MG63 (cell line): ENCODE measurements around the gene RBM28. TPM values are rescaled to one million over a fixed set of nuclear protein-coding genes. Genes with fewer than 3 reads are reported as not detected.

Experiments used
- DNase-seq: peaks from one replicate; pipeline ENCODE4 v3.0.0-alpha.2; 2020
- H3K27me3 ChIP-seq: fragments of 250-450 bp; sonication (Bioruptor Pico); 2 replicates; pipeline ENCODE4 v1.5.1; 2020; ENCODE audit warnings: mild to moderate bottlenecking, moderate library complexity
- H3K36me3 ChIP-seq: fragments of 250-450 bp; sonication (Bioruptor Pico); 2 replicates; pipeline ENCODE4 v1.5.1; 2020; ENCODE audit warnings: mild to moderate bottlenecking, moderate library complexity
- H3K4me3 ChIP-seq: fragments of 250-450 bp; sonication (Bioruptor Pico); 2 replicates; pipeline ENCODE4 v1.5.1; 2020; ENCODE audit warnings: mild to moderate bottlenecking, moderate library complexity
- H3K9me3 ChIP-seq: fragments of 250-450 bp; sonication (Bioruptor Pico); 2 replicates; pipeline ENCODE4 v1.5.1; 2020; ENCODE audit warnings: mild to moderate bottlenecking, moderate library complexity
- total RNA-seq: library from RNA; depleted of rRNA; stranded (reverse); fragments of >200 nt; shearing (Covaris generic); gene quantifications from 2 replicates; pipeline ENCODE4 v1.2.3, GENCODE V29; 2014; ENCODE audit warnings: low replicate concordance; rRNA removed

Gene RBM28, protein sequence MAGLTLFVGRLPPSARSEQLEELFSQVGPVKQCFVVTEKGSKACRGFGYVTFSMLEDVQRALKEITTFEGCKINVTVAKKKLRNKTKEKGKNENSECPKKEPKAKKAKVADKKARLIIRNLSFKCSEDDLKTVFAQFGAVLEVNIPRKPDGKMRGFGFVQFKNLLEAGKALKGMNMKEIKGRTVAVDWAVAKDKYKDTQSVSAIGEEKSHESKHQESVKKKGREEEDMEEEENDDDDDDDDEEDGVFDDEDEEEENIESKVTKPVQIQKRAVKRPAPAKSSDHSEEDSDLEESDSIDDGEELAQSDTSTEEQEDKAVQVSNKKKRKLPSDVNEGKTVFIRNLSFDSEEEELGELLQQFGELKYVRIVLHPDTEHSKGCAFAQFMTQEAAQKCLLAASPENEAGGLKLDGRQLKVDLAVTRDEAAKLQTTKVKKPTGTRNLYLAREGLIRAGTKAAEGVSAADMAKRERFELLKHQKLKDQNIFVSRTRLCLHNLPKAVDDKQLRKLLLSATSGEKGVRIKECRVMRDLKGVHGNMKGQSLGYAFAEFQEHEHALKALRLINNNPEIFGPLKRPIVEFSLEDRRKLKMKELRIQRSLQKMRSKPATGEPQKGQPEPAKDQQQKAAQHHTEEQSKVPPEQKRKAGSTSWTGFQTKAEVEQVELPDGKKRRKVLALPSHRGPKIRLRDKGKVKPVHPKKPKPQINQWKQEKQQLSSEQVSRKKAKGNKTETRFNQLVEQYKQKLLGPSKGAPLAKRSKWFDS
- 10.0 and 13.2 TPM in 2 replicates for total RNA-seq

DNA sequence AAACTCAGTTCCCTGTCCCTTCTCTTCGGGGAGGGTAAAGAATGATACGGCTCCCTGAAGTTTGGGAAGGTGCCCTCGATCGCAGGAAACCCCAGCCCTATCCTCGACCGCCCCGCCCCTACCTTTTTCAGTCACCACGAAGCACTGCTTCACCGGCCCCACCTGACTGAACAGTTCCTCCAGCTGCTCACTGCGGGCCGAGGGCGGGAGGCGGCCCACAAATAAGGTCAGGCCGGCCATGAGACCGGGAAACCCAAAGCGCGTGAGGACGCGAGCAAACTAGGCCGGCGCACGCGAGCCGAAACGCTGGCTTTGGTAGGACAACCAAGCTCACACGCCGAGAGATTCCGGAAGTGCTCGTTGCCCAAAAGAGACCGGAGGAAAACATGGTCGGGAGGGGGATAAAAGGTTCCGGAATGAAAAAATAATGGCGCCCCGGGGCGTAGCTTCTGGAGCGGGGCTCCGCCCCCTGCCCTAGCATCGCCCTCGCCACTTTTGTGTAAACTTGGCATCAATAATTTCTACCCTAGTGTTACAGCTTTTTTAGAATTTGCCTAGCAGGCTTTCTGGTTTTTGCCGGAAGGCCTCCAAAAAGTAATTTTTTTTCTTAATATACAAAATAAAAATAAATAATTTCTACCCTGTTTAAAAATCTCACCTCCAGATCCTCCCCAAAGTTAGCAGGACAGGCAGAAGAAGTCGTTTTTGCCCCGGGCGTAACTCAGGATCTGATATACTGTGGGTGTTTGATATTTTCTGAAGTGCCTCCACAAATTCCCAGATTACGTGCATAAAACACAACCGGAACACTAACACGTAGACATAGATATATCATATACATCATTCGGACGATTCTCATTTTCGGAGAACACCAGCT, at the start of gene RBM28:
TSS of gene RBM28 (minus strand) at position 355 of the 877 bp plus-strand sequence. CDS start at position 240, 115 bp downstream.
- Histone ChIP-seq H3K9me3 (no peaks in the 10 kb centered on the region), H3K27me3 (no peaks in the 10 kb centered on the region), H3K36me3 (peaks cover 3% of the 10 kb centered on the region), H3K4me3 (peak within 1 kb of the TSS; percentile 73)
- peak; percentile 82 for DNase-seq

DNA sequence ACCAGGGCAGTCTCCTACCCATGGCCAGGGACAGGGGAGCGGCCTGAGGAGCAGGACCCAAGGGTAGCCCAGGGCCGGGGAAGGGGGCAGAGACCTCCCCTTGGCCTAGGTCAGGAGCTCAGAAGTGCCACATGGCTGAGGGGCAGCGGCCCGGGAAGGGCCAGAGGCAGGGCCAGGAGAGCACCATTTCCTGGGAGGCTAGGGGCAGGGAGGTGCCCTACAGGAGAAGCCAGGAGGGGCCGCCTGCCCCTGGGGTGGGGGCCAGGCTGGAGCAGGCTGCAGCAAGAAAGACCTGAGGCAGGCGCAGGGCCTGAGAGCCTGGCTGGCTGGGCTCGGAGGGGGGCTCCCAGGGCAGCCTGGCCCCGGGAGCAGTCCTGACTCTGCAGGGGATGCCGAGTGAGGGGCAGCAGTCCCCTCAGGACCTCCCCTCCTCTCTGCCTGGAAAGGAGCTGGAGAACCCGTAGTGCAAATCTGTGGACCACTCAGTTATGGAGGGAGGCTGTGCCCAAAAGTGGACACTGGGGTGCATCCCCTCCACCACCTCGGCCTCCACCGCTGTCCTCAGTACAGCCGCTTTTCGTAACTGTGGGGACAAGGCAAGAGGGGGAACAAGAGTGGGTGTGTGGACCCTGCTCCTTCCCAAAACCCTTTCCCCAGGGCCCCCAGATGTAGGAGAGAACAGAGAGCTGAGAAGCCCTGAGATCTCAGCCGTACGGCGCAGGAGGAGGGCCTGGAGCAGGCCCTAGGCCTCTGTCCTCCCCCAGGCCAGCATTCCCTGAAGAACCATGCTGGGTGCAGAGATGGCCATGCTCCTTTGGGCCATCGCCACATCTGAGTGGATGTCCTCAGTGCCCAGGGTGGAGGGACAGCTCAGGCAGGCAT, 49.0 kb upstream of the RBM28 start:
- no peaks in the 10 kb centered on the region for H3K9me3 ChIP-seq
- no peak for DNase-seq
- no peaks in the 10 kb centered on the region; the same call in 1 of the 2 replicates for H3K27me3 ChIP-seq
- no peak overlapping the region for H3K4me3 ChIP-seq
- peaks cover 1% of the 10 kb centered on the region for H3K36me3 ChIP-seq

DNA sequence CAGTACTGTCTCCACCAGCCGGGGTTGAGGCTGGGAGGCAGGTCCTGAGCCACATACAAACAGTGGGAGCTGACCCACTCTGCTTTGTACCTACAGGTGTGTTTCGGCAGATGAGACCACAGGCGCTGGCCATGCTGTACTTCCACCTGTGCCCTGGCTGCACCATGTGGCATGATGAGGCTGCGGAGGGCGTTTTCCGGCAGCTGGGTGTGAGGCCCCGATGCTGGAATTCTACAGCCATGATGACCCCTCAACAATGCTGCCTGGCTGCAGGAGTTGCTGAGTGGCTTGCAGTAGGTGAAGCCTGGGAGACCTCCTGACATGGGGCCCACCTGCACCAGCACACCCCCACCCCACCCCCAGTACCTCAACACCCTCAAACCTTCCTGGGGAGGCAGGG, 48.1 kb upstream of the RBM28 start:
- Histone ChIP-seq H3K4me3 (no peak overlapping the region), H3K27me3 (no peaks in the 10 kb centered on the region; the same call in 1 of the 2 replicates), H3K36me3 (no peaks in the 10 kb centered on the region; the same call in 1 of the 2 replicates), H3K9me3 (no peaks in the 10 kb centered on the region)
- no peak for DNase-seq

DNA sequence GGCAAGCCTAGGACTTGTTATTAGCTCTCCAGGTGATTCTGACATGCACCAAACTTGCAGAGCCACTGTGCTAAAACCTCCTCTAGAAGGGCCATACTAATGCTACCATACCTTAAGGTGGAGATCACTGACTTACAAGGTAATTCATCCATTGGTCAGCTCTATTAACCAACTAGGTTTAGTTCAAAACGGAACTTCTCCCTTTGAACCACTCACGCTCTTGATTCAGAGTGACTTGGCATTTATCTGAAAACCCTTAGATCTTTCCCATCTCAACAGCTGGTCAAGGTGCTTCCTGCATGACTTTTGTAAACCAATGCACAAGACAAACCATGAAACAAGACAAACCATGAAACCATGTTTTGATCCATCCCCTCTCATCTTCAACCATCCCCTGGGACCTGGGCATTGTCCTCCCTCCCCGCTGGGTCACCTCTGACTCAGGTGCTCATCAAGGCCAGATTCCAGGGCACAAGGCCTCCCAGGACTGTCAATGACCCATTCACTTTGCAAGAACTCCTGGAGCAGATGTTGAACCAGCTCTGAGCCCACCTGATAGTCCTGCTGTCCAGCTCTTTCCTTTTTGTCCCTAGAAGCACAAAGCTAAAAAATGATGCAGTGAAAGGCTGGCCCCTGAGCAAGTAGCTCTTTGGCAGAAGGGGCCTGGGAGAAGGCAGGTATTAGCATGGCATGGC, 47.3 kb upstream of the RBM28 start:
- Histone ChIP-seq H3K4me3 (no peak overlapping the region), H3K27me3 (no peaks in the 10 kb centered on the region; the same call in 1 of the 2 replicates), H3K36me3 (no peaks in the 10 kb centered on the region), H3K9me3 (no peaks in the 10 kb centered on the region)
- no peak for DNase-seq

DNA sequence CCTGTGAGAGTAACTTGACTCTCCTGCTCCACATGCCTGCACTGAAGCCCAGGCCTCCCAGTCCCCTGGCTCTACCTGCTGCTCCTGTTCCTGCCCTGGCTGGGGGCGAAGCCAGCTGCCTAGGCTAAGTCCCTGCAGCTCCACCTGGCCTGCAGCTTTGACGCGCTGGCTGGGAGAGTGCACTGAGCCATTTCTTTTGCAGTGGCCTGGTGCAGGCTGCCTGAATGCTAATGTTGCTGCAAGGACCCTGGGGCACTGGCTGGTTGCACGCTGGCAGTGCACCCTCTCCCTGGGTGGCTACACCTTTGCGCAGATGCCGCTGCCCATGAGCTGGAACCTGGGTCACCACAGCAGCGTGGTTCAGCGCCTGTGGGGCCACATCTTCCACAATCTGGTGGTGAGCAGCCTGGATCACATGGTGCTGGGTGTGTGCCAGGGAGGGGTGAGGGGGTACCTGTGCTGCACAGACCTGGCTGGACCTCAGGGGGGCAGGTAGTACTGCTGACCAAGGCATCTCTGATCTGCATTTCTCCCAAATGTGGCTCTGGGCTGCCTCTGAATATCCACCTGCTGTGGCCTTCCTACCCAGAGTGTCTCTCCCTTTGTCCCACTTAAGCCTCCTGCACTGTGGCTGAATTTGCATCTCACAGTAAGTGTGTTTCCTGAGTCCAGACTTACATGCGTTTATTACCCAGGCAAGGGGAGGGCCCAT, 46.1 kb upstream of the RBM28 start:
- no peaks in the 10 kb centered on the region; the same call in 1 of the 2 replicates for H3K27me3 ChIP-seq
- H3K4me3 ChIP-seq = no peak overlapping the region
- DNase-seq = no peak
- no peaks in the 10 kb centered on the region for H3K9me3 ChIP-seq
- no peaks in the 10 kb centered on the region for H3K36me3 ChIP-seq

DNA sequence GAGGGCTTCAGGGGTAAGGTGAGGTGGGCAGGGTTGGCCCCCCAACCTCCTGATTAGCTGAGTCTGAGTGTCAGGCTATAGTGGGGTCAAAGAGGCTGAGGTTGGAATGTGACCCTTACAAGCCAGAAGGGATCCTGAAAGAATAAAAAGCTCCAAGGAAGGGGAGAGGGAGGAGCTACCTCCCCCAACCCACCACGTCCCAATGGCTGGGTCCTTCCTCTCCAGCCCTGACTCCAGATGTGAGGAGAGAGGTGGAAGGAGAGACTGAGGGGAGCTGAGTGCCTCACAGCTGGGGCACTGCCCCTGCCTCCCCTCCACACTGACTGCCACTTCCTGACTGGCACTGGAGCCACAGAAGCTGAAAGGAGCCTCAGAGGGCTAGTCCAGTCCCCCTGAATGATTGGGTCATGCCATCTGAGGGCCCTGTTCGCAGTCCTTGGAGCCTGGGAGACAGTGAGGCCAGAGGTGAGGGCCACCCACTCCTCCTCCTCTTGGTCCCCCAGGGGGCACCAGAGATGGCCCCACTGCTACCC, 45.4 kb upstream of the RBM28 start:
- no peak overlapping the region for H3K4me3 ChIP-seq
- no peaks in the 10 kb centered on the region for H3K36me3 ChIP-seq
- DNase-seq = no peak
- no peaks in the 10 kb centered on the region; the same call in 1 of the 2 replicates for H3K27me3 ChIP-seq
- no peaks in the 10 kb centered on the region for H3K9me3 ChIP-seq

DNA sequence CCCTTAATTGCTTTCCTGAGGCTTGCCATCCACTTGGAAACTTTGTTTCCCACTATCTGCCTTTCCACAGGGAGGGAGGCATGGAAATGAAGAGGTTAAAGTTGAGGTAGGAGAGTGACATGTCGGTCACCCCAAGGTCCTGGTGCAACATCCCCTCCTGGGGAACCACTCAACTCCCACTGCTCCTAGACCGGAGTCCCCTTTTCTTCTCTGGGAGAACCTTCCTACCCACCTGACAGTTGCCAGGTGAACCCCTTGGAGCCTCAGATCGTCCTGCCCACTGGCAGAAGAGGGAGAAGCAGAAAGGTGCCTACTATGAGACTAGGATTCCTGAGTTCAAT, 44.4 kb upstream of the RBM28 start:
- Histone ChIP-seq H3K9me3 (no peaks in the 10 kb centered on the region), H3K36me3 (no peaks in the 10 kb centered on the region), H3K27me3 (no peaks in the 10 kb centered on the region; the same call in 1 of the 2 replicates), H3K4me3 (no peak overlapping the region)
- DNase-seq = no peak

DNA sequence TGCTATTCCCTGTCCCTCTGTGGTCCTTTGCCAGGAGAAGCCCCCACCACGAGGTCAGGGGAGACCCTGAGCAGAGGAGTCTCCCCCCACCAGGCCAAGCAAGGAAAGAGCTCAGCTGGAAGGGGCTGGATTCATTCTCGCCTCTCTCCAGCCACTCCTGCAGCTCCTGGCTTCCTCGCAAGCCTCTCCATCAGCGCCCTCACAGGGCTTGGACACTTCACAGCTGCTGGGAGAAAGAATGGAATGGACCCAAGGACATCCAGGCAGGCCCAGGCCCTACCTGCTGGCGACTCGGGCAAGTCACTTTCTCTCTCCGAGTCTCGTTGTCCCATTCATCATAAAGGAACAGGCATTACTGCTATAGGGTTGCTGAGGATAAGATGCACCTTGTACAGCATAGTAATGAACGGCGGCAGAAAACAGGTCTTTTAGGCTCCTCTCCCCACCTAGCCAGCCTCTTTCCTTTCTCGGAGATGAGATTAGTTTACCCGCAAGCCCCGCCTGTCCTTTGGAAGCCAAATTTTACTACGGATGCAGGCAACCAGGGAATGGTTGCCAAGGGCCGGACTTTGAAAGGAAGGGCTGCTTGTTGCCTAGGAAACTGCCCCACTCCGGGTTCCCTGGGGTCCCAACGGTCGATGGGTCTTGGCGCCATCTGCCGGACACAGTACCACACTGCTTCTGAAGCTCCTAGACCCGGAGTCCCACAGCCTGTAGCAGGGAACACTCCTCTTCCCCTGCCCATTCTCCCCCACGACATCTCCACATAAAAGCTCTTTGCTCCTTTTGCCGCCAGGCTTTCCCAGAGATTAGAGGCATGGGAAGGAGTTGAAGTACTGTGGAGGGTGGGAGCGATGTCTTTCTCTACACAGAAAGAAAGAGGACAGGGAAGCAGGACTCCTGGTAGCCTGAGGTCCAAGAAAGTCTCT, 43.8 kb upstream of the RBM28 start:
- no peaks in the 10 kb centered on the region for H3K36me3 ChIP-seq
- H3K9me3 ChIP-seq = no peaks in the 10 kb centered on the region
- no peaks in the 10 kb centered on the region; the same call in 1 of the 2 replicates for H3K27me3 ChIP-seq
- no peak overlapping the region for H3K4me3 ChIP-seq
- peak; percentile 55 for DNase-seq

DNA sequence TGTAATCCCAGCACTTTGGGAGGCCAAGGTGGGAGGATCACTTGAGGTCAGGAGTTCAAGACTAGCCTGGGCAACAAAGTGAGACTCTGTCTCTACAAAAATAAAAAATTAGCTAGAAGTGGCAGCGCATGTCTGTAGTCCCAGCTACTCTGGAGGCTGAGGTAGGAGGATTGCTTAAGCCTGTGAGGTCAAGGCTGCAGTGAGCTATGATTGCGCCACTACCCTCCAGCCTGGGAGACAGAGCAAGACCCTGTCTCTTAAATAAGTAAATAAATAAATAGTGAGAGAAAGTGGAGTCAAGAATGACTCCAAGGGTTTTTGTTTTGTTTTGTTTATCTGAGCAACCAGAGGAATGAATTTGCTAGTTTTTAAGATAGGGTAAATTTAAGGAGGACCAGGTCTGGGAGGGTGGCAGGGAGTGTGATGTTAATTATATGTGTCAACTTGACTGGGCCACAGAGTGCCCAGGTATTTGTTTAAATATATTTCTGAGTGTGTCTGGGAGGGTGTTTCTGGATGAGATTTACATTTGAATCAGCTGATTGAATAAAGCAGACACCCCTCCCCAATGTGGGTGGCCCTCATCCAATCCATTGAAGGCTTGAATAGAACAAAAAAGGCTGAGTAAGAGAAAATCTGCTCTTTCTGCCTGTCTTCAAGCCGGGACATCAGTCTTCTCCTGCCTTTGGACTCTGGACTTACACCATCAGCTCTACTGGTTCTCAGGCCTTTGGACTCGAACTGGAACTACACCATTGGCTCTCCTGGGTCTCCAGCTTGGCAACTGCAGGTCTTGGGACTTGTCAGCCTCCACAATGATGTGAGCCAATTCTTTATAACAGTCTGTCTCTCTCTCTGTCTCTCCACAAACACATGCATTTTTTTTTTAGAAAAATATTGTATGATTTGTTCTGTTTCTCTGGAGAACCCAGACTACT, 42.5 kb upstream of the RBM28 start:
- Histone ChIP-seq H3K27me3 (no peaks in the 10 kb centered on the region; the same call in 1 of the 2 replicates), H3K36me3 (no peaks in the 10 kb centered on the region), H3K4me3 (no peak overlapping the region), H3K9me3 (no peaks in the 10 kb centered on the region)
- DNase-seq = no peak

DNA sequence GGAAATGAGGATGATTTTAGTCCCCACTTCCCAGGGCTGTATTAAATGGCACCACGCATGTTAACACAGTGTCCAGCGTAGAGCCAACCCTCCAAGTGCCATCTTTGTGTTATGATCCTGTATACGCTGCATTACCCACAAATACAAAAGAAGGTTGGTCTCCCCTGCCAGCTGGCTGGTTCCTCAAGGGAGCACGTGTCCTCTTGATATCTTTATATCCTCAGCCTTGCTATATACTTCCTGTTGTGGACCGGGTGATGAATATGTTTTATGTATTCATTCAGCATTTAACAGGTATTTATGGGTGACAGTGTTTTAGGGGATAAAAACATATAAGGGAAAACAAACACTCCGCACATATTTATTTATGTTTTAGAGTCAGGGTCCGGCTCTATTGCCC, 41.0 kb upstream of the RBM28 start:
- Histone ChIP-seq H3K9me3 (no peaks in the 10 kb centered on the region), H3K27me3 (no peaks in the 10 kb centered on the region; the same call in 1 of the 2 replicates), H3K36me3 (no peaks in the 10 kb centered on the region), H3K4me3 (no peak overlapping the region)
- no peak for DNase-seq

DNA sequence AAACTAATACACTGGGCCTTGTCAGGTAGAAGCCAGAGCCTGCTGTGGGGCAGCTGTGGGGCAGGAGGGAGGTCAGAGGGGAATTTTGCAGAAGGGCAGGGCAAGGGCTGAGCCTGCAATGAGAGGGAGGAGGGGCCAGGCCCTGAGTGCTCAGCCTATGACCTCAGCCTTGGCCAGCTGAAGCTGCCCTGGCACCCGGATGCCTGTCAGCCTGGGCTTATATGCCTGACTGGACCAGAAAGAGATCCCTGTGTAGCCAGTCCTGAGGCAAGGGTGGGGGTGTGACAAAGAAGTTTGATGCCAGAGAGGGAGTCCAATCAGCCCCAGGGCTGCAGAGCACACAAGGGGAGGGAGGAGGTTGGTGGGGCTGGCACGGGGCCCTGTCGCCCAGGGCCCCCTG, 40.1 kb upstream of the RBM28 start:
- H3K36me3 ChIP-seq = no peaks in the 10 kb centered on the region
- no peaks in the 10 kb centered on the region; the same call in 1 of the 2 replicates for H3K27me3 ChIP-seq
- no peaks in the 10 kb centered on the region for H3K9me3 ChIP-seq
- peak; percentile 86 for DNase-seq
- no peak overlapping the region for H3K4me3 ChIP-seq

DNA sequence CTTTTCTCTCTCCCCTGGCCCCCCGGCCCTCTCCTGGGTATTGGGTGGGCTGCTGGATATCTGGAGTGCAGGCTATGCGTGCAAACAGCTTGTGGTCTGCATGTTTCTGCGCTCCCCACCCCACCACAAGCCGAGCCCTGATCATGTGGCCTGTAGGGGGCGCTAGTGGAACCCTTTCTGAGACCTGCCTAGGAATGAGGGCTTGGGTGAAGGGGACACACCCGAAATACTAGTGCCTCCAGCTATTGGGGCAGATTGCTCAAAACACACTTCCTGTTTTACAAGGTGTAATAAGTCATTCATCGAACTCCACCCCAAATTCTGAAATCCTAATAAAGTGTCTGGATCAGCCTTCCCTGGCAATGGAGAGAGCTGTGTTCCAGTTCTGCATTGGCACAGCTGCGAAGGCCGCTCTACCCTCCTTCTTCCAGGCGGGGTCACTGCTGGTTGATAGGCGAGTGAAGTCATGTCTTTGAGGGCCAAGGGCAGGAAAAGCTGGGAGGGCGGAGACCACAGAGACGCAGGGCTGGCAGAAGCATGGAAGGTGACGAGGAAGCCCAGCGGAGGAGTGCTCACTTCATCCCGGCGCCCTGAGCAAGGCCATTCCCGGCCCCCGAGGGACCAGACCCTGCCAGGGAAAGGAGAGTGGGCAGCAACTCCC, 37.6 kb upstream of the RBM28 start:
- no peak for DNase-seq
- Histone ChIP-seq H3K27me3 (no peaks in the 10 kb centered on the region), H3K4me3 (no peak overlapping the region), H3K36me3 (no peaks in the 10 kb centered on the region), H3K9me3 (no peaks in the 10 kb centered on the region)
